PC-9 (cell line): ENCODE measurements around the gene NDRG2.

Experiments
- CTCF ChIP-seq: fragments of 200-600 bp; sonication (generic); conservative IDR thresholded peaks from 2 replicates; pipeline ENCODE4 v1.6.1; 2017; ENCODE audit warnings: mixed run types, antibody characterized with exemption, mild to moderate bottlenecking, moderate library complexity
- EZH2 ChIP-seq: fragments of 200-600 bp; sonication (generic); IDR thresholded peaks from 2 replicates; pipeline ENCODE4 v1.8.0; 2017; ENCODE audit warnings: antibody characterized with exemption, low read depth

- TF ChIP-seq CTCF (no peak), EZH2 (no peak)
Measured at GRCh38 chr14:21023174-21023573, 1.7 kb downstream of the NDRG2 start.
